IMR-90 (cell line): Measurements from ENCODE around the gene CHRNB1.

Source experiments
- BHLHE40 ChIP-seq: fragments of 150-350 bp; IDR thresholded peaks from 2 replicates; pipeline ENCODE4 v1.6.1; 2016; ENCODE audit warnings: mild to moderate bottlenecking, low read depth, low read length
- CTCF ChIP-seq: conservative IDR thresholded peaks from 2 replicates; pipeline ENCODE4 v1.5.1; 2012; ENCODE audit warnings: mild to moderate bottlenecking, low read depth, low read length, improper control_type of control experiment
- FOS ChIP-seq: fragments of 150-350 bp; IDR thresholded peaks from 2 replicates; pipeline ENCODE4 v1.6.1; 2016; ENCODE audit warnings: low read depth, low read length
- MAZ ChIP-seq: IDR thresholded peaks from 2 replicates; pipeline ENCODE4 v1.6.1; 2012; ENCODE audit warnings: low read depth, mild to moderate bottlenecking, low read length, improper control_type of control experiment, moderate library complexity, borderline replicate concordance
- RAD21 ChIP-seq: IDR thresholded peaks from 2 replicates; pipeline ENCODE4 v1.6.1; 2012; ENCODE audit warnings: low read length, improper control_type of control experiment
- RCOR1 ChIP-seq: IDR thresholded peaks from 2 replicates; pipeline ENCODE4 v1.6.1; 2012; ENCODE audit warnings: mild to moderate bottlenecking, low read length, improper control_type of control experiment; ENCODE audit not compliant: insufficient replicate concordance
- USF2 ChIP-seq: fragments of 150-350 bp; IDR thresholded peaks from 2 replicates; pipeline ENCODE4 v1.6.1; 2017; ENCODE audit warnings: mild to moderate bottlenecking, antibody characterized with exemption, low read length, low read depth

GRCh38 chr17:7426203-7426863 lies 18.5 kb upstream of the CHRNB1 start:
- TF ChIP-seq FOS (no peak), RAD21 (no peak), RCOR1 (no peak), MAZ (no peak), CTCF (no peak), BHLHE40 (no peak), USF2 (no peak)
